ENCODE data around the gene WHRN. TPM values are rescaled to one million over a fixed set of nuclear protein-coding genes. Genes with fewer than 3 reads are reported as not detected.

The WHRN gene
- total RNA-seq, 1 donor from 2014 or later = 5.2 TPM

- TF ChIP-seq, protein P1, sequence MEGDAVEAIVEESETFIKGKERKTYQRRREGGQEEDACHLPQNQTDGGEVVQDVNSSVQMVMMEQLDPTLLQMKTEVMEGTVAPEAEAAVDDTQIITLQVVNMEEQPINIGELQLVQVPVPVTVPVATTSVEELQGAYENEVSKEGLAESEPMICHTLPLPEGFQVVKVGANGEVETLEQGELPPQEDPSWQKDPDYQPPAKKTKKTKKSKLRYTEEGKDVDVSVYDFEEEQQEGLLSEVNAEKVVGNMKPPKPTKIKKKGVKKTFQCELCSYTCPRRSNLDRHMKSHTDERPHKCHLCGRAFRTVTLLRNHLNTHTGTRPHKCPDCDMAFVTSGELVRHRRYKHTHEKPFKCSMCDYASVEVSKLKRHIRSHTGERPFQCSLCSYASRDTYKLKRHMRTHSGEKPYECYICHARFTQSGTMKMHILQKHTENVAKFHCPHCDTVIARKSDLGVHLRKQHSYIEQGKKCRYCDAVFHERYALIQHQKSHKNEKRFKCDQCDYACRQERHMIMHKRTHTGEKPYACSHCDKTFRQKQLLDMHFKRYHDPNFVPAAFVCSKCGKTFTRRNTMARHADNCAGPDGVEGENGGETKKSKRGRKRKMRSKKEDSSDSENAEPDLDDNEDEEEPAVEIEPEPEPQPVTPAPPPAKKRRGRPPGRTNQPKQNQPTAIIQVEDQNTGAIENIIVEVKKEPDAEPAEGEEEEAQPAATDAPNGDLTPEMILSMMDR (conservative IDR thresholded peaks at IDR 0.05; ENCODE audit: low read depth, low read length) = no peak
- no peak for DNase-seq (ENCODE audit: low read depth)
- no peak overlapping the region for H3K4me3 ChIP-seq (ENCODE audit: low read depth, low read length)
Measured at GRCh38 chr9:114428466-114428865, 76.8 kb downstream of the WHRN start.

GRCh38 chr9:114427644-114428043, 77.6 kb downstream of the WHRN start:
- TF ChIP-seq, protein P1 (conservative IDR thresholded peaks at IDR 0.05; ENCODE audit: low read depth, low read length) = no peak
- no peak overlapping the region for H3K4me3 ChIP-seq (ENCODE audit: low read depth, low read length)
- DNase-seq (ENCODE audit: low read depth) = no peak

GRCh38 chr9:114426046-114426948, 79.0 kb downstream of the WHRN start:
- H3K4me3 ChIP-seq (ENCODE audit: low read depth, low read length) = no peak overlapping the region
- TF ChIP-seq, protein P1 (conservative IDR thresholded peaks at IDR 0.05; ENCODE audit: low read depth, low read length) = no peak
- no peak for DNase-seq (ENCODE audit: low read depth)

DNA sequence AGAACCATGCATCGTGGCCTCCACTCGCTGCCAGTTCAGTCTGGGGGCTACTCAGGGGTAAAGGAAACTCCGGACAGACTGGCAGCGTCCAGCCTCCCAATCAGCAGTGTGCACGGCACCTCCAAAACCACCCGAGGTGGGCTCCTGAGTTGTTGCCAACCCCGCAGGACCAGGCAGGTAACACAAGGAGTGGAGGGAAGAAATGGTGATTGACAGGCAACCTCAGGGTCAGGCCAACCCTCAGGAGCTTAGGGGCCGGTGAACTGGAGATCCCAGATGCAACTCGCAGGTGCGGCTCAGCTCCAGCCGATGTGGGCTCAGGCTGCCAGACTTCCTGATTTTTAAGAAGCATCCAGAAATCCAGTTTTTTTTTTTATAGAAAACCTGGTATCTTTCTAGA, 80.1 kb downstream of the WHRN start:
- TF ChIP-seq, protein P1 (conservative IDR thresholded peaks at IDR 0.05; ENCODE audit: low read depth, low read length) = no peak
- no peak overlapping the region for H3K4me3 ChIP-seq (ENCODE audit: low read depth, low read length)
- no peak for DNase-seq (ENCODE audit: low read depth)

- DNase-seq (ENCODE audit: low read depth) = no peak
- TF ChIP-seq, protein P1 (conservative IDR thresholded peaks at IDR 0.05; ENCODE audit: low read depth, low read length) = no peak
- H3K4me3 ChIP-seq (ENCODE audit: low read depth, low read length) = no peak overlapping the region
Measured at GRCh38 chr9:114424126-114424525, 81.1 kb downstream of the WHRN start.

DNA sequence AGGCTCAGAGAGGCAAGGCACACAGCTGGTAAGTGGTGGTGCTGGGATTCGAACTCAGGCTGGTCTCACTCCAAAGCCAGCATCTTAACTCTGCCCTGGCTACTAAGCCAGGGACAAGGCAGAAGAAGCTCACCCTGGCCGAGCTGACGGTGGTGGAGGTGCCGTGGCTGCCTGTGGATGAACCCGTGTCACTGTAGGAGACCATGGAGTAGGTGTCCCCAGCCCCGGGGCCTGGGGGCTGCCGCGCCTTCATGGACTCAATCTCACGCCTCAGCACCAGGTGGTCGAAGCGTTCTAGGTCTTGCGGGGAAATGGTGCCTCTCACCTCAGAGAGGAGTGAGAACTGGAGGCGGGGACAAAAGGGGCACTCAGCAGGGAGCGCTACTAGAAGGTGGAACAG, 82.1 kb downstream of the WHRN start:
- no peak for DNase-seq (ENCODE audit: low read depth)
- H3K4me3 ChIP-seq (ENCODE audit: low read depth, low read length) = no peak overlapping the region

More for the DNA sequence above, 82.1 kb downstream of the WHRN start:
- TF ChIP-seq, protein P1 (conservative IDR thresholded peaks at IDR 0.05; ENCODE audit: low read depth, low read length) = no peak

Data from epithelial cell of proximal tubule (primary cell).